Bronchial epithelial cell (primary cell): ENCODE results near the gene SLC27A1. TPM values are rescaled to one million over a fixed set of nuclear protein-coding genes. Genes with fewer than 3 reads are reported as not detected.
A peak's percentile ranks its signal among the peaks of the same experiment; 100 is the strongest.
"Not testable (repeated sequence)": the region's sequence is repeated elsewhere in the genome, so short reads cannot be mapped to it uniquely, and the experiment has no call there.

Source experiments
- DNase-seq: peaks from one replicate; pipeline ENCODE4 v3.0.0-alpha.2; 2010; ENCODE audit warnings: low read depth
- FAIRE-seq: peaks from 2 replicates; lab custom pipeline; 2011; peaks lifted over from hg19 to GRCh38; lab: Jason Lieb, UNC
- H3K27me3 ChIP-seq: 2 replicates; pipeline ENCODE4 v1.5.1; 2011; ENCODE audit warnings: low read length; ENCODE audit not compliant: control insufficient read depth, insufficient read depth
- H3K36me3 ChIP-seq: 2 replicates; pipeline ENCODE4 v1.5.1; 2011; ENCODE audit warnings: low read length; ENCODE audit not compliant: control insufficient read depth, insufficient read depth
- H3K4me3 ChIP-seq: 2 replicates; pipeline ENCODE4 v1.5.1; 2011; ENCODE audit warnings: mild to moderate bottlenecking, low read depth, low read length, control low read depth
- total RNA-seq: library from RNA; depleted of rRNA; stranded (reverse); fragments of >200 nt; gene quantifications from 2 replicates; pipeline ENCODE4 v1.2.1, GENCODE V29; 2014
- TF ChIP-seq, protein P1 (sequence below): IDR thresholded peaks from 2 replicates; pipeline ENCODE4 v1.5.1; 2011; ENCODE audit warnings: mild to moderate bottlenecking, moderate library complexity, low read length, control low read depth, inconsistent platforms; ENCODE audit not compliant: insufficient read depth, severe bottlenecking

SLC27A1 gene
- total RNA-seq, 1 donor from 2014 or later = 7.9 TPM

DNA sequence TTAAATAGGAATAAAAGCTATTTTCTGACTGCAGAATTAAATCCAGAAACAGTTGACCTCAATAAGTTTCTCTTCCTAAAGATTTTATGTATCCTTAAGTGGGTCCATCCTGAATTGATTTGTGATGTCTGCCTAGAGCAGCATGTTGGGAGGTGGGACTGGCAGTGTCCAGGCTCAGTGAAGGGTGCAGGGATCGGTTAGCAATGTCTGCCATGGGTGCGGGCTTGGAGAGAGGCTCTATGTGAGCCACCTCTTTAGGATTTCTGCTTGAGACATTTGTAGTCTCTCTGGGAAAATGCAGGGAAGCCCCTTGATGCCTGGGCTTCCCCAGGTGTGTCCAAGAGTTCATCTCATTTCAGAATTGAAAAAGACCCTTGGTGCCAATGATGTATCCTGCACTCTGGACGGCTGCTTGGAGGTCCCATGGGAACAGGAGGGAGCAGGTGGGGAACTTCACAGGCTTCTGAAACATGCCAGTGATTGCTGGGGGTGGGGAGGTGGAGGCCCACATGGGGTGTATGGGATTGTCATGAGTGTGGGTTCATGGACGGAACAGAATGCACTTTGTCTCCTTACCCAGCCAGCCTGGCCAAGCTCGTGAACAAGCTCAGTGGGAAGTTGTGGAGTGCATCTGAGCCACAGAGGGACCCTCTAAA lies 78.9 kb downstream of the SLC27A1 start:
- DNase-seq = no peak
- Histone ChIP-seq H3K4me3 (no peak overlapping the region), H3K27me3 (no peaks in the 10 kb centered on the region), H3K36me3 (no peaks in the 10 kb centered on the region)
- FAIRE-seq = no peak
- TF ChIP-seq, protein P1, sequence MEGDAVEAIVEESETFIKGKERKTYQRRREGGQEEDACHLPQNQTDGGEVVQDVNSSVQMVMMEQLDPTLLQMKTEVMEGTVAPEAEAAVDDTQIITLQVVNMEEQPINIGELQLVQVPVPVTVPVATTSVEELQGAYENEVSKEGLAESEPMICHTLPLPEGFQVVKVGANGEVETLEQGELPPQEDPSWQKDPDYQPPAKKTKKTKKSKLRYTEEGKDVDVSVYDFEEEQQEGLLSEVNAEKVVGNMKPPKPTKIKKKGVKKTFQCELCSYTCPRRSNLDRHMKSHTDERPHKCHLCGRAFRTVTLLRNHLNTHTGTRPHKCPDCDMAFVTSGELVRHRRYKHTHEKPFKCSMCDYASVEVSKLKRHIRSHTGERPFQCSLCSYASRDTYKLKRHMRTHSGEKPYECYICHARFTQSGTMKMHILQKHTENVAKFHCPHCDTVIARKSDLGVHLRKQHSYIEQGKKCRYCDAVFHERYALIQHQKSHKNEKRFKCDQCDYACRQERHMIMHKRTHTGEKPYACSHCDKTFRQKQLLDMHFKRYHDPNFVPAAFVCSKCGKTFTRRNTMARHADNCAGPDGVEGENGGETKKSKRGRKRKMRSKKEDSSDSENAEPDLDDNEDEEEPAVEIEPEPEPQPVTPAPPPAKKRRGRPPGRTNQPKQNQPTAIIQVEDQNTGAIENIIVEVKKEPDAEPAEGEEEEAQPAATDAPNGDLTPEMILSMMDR = no peak

DNA sequence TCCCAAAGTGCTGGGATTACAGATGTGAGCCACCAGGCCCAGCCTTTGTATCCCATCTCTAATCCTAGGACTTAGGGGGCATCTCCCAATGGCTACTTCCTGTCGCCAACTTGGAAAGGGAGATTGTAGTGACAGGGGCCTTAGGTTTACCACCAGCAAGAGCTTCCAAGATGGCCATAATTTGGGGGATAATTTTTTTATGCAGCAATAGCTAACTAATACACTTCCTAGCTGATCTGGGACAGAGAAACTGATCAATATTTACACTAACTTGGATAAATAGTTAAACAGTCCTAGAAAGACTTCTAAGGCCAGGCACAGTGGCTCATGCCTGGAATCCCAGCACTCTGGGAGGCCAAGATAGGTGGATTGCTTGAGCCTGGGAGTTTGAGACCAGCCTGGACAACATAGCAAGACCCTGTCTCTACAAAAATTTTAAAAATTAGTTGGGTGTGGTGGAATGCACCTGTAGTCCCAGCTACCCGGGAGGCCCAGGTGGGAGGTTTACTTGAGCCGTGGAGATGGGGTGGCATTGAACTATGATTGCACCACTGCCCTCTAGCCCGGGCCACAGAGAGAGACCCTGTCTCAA lies 79.8 kb downstream of the SLC27A1 start:
- TF ChIP-seq, protein P1 = no peak
- Histone ChIP-seq H3K27me3 (no peaks in the 10 kb centered on the region), H3K36me3 (no peaks in the 10 kb centered on the region), H3K4me3 (no peak overlapping the region)
- no peak for DNase-seq
- no peak for FAIRE-seq

DNA sequence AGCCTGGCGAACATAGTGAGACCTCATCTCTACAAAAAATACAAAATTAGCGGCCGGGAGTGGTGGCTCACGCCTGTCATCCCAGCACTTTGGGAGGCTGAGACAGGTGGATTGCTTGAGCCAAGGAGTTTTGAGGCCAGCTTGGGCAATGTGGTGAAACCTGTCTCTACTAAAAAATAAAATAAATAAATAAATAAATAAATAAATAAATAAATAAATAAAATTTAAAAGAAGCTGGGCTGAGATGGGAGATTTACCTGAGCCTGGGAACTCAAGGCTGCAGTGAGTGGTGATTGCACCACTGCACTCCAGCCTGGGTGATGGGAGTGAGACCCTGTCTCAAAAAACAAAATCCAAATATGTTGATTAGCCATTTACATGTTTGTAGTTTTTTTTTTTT lies 82.4 kb downstream of the SLC27A1 start:
- DNase-seq, H3K36me3 ChIP-seq, H3K4me3 ChIP-seq, H3K27me3 ChIP-seq, FAIRE-seq: not testable (repeated sequence)

DNA sequence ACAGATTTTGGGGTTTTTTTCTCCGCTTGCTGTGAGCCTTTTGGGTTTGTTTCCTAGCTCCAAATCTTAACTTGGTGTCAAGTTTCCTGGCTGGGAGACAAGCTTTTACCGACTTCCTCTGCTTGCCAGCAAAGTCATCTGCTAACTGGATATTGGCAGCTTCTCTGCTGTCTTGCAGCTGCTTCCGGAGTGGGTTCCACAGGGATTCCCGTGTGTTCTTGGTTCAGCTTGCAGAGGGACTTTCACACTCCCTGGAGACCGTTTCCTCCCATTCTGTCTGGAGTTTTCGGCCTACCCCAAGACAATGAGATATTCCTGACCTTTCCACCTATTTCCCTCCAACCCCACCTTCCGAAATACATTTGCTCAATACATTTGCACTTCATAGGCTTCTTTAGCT lies 82.9 kb downstream of the SLC27A1 start:
- Histone ChIP-seq H3K27me3 (no peaks in the 10 kb centered on the region), H3K4me3 (no peak overlapping the region), H3K36me3 (no peaks in the 10 kb centered on the region)
- DNase-seq = peak; percentile 26
- no peak for FAIRE-seq
- TF ChIP-seq, protein P1 = no peak

DNA sequence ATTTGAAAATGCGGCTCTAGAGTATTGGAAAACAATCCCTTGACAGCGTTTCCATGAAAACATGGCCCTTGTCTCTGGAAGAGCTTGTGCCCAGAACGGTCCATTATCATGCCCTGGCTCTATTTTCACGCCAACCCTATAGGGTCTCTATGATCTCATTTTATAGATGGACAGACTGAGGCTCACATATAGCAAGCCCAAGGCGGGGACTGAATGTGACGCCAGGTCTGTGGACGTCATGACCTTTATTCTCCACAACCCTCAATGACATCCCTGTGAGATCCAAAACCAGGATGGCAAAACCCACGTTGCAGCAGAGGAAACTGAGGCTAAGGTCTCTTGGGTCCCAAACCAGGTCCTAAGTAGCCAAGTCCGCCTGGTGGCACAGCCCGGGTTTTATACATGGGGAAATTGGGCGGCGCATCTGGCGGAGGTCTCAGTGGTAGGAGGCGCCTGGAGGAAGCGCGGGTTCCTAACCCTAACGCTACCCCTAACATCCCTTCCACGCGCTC lies 84.7 kb downstream of the SLC27A1 start:
- H3K27me3 ChIP-seq = no peaks in the 10 kb centered on the region
- H3K36me3 ChIP-seq = peaks cover 6% of the 10 kb centered on the region
- H3K4me3 ChIP-seq = peak overlapping the region; percentile 100
- no peak for FAIRE-seq
- DNase-seq = no peak
- TF ChIP-seq, protein P1 = no peak

DNA sequence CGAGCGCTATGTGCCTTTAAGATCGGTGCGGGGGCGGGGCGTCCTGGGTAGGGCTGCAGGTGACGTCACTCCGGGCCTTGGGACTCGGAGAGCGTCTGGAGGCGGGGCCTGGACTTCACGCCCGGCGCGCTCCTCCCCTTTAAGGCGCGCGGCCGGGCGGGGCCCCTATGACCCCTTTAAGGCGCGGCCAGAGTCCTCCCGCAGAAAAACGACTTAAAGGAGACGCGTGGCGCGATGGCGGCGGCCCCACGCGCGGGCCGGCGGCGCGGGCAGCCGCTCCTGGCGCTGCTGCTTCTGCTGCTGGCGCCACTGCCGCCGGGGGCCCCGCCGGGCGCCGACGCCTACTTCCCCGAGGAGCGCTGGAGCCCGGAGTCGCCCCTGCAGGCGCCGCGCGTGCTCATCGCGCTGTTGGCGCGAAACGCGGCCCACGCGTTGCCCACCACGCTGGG lies 85.2 kb downstream of the SLC27A1 start, which contains the start of gene COLGALT1:
Gene COLGALT1, plus strand, starts transcription at position 170 of the 449 bp plus-strand sequence. Its CDS starts 65 bp downstream, at position 235.
- peak within 1 kb of the TSS; percentile 100 for H3K4me3 ChIP-seq
- peaks cover 10% of the 10 kb centered on the region for H3K36me3 ChIP-seq
- TF ChIP-seq, protein P1 = no peak
- peak; percentile 87 for DNase-seq
- FAIRE-seq = no peak
- H3K27me3 ChIP-seq = no peaks in the 10 kb centered on the region

Other genes with a start within 250 kb of the SLC27A1 start
- 2.0 and 3.2 TPM in 2 replicates for gene OCEL1, start 244.3 kb upstream of the SLC27A1 start, total RNA-seq
- 93.8 and 124 TPM in 2 replicates for gene NR2F6, start 224.6 kb upstream of the SLC27A1 start, total RNA-seq
- gene USHBP1, start 205.8 kb upstream of the SLC27A1 start, total RNA-seq = 0.13 TPM in 1 of 2 replicates, not detected in the other
- 45.8 and 60.9 TPM in 2 replicates for gene BABAM1, start 203.1 kb upstream of the SLC27A1 start, total RNA-seq
- gene ANKLE1, start 188.6 kb upstream of the SLC27A1 start, total RNA-seq = 0.38 and 0.53 TPM in 2 replicates
- gene ABHD8, start 167.1 kb upstream of the SLC27A1 start, total RNA-seq = 6.1 and 9.9 TPM in 2 replicates
- 23.7 and 24.3 TPM in 2 replicates for gene MRPL34, start 164.7 kb upstream of the SLC27A1 start, total RNA-seq
- 9.0 and 21.1 TPM in 2 replicates for gene DDA1, start 161.0 kb upstream of the SLC27A1 start, total RNA-seq
- gene ANO8, start 135.7 kb upstream of the SLC27A1 start, total RNA-seq = 2.6 and 4.0 TPM in 2 replicates
- gene GTPBP3, start 133.0 kb upstream of the SLC27A1 start, total RNA-seq = 16.5 and 48.4 TPM in 2 replicates
- not detected in 2 replicates for gene PLVAP, start 93.2 kb upstream of the SLC27A1 start, total RNA-seq
- not detected in 2 replicates for gene CCDC194, start 76.3 kb upstream of the SLC27A1 start, total RNA-seq
- 2.2 and 8.7 TPM in 2 replicates for gene BST2, start 64.9 kb upstream of the SLC27A1 start, total RNA-seq
- 22.9 and 23.8 TPM in 2 replicates for gene MVB12A, start 50.5 kb upstream of the SLC27A1 start, total RNA-seq
- gene TMEM221, start 21.9 kb upstream of the SLC27A1 start, total RNA-seq = 0.13 TPM in 1 of 2 replicates, not detected in the other
- not detected in 2 replicates for gene NXNL1, start 9.6 kb upstream of the SLC27A1 start, total RNA-seq
- 41.1 and 67.2 TPM in 2 replicates for gene PGLS, start 41.1 kb downstream of the SLC27A1 start, total RNA-seq
- 74.2 and 75.1 TPM in 2 replicates for gene COLGALT1, start 85.1 kb downstream of the SLC27A1 start, total RNA-seq
- gene UNC13A, start 217.8 kb downstream of the SLC27A1 start, total RNA-seq = under 0.01 TPM in 1 of 2 replicates, not detected in the other
- gene MAP1S, start 249.0 kb downstream of the SLC27A1 start, total RNA-seq = 3.7 and 15.9 TPM in 2 replicates